Liver (tissue), 9 donors: Measurements from ENCODE around the gene KRT6B. TPM values are rescaled to one million over a fixed set of nuclear protein-coding genes. Genes with fewer than 3 reads are reported as not detected.

Experiments used
- DNase-seq: peaks from one replicate; pipeline ENCODE4 v3.0.0-alpha.2; 2017; ENCODE audit warnings: low spot score
- H3K27ac ChIP-seq, 2 donors: one replicate each; pipeline ENCODE4 v1.7.0; 2013; ENCODE audit warnings: inconsistent platforms in 2 of 2, low read length in 2 of 2, control low read depth in 1 of 2, low read depth in 1 of 2, mild to moderate bottlenecking in 1 of 2
- H3K27me3 ChIP-seq, 4 donors: one replicate each; pipeline versions ENCODE4 v1.6.1 to v1.7.0; 2013; ENCODE audit warnings: low read length in 3 of 4, inconsistent platforms in 1 of 4, mild to moderate bottlenecking in 1 of 4, moderate library complexity in 1 of 4; ENCODE audit not compliant: control insufficient read depth in 4 of 4, insufficient read depth in 4 of 4
- H3K36me3 ChIP-seq, 4 donors: one replicate each; pipeline versions ENCODE4 v1.6.1 to v1.7.0; 2013; ENCODE audit warnings: low read length in 3 of 4, mild to moderate bottlenecking in 3 of 4, low read depth in 1 of 4, moderate library complexity in 1 of 4; ENCODE audit not compliant: control insufficient read depth in 4 of 4, insufficient read depth in 3 of 4
- H3K4me1 ChIP-seq, 4 donors: one replicate each; pipeline versions ENCODE4 v1.6.1 to v1.7.0; 2013; ENCODE audit warnings: low read length in 3 of 4, mild to moderate bottlenecking in 3 of 4, moderate library complexity in 1 of 4; ENCODE audit not compliant: control insufficient read depth in 4 of 4, insufficient read depth in 4 of 4
- H3K4me3 ChIP-seq, 3 donors: one replicate each; pipeline versions ENCODE4 v1.6.1 to v1.7.0; 2013; ENCODE audit warnings: low read length in 3 of 3, control low read depth in 1 of 3, low read depth in 1 of 3, mild to moderate bottlenecking in 1 of 3
- H3K9ac ChIP-seq, 2 donors: one replicate each; pipeline ENCODE4 v1.7.0; 2013; ENCODE audit warnings: low read length in 2 of 2, mild to moderate bottlenecking in 2 of 2, moderate library complexity in 2 of 2, control low read depth in 1 of 2, low read depth in 1 of 2
- H3K9me3 ChIP-seq, 4 donors: one replicate each; pipeline versions ENCODE4 v1.6.1 to v1.7.0; 2013; ENCODE audit warnings: low read length in 3 of 4; ENCODE audit not compliant: control insufficient read depth in 4 of 4
- CTCF ChIP-seq: fragments of 150-350 bp; IDR thresholded peaks from 2 replicates; pipeline ENCODE4 v1.5.1; 2017; ENCODE audit warnings: improper control_type of control experiment, low read depth, low read length; ENCODE audit not compliant: missing input control
- FOXA1 ChIP-seq: IDR thresholded peaks from 2 replicates; pipeline ENCODE4 v1.6.1; 2016; ENCODE audit warnings: antibody characterized with exemption
- FOXA2 ChIP-seq: IDR thresholded peaks from 2 replicates; pipeline ENCODE4 v1.6.1; 2016; ENCODE audit warnings: antibody characterized with exemption
- HNF4A ChIP-seq, 2 donors: conservative IDR thresholded peaks; 2 replicates each; pipeline ENCODE4 v1.6.1; 2016; ENCODE audit warnings: antibody characterized with exemption in 2 of 2, mild to moderate bottlenecking in 2 of 2
- HNF4G ChIP-seq: IDR thresholded peaks from 2 replicates; pipeline ENCODE4 v1.6.1; 2016; ENCODE audit warnings: antibody characterized with exemption
- JUND ChIP-seq, 2 donors: IDR thresholded peaks; 2 replicates each; pipeline ENCODE4 v1.6.1; 2016; ENCODE audit warnings: antibody characterized with exemption in 2 of 2
- RAD21 ChIP-seq, 2 donors: IDR thresholded peaks; 2 replicates each; pipeline ENCODE4 v1.6.1; 2016; ENCODE audit warnings: antibody characterized with exemption in 2 of 2, mild to moderate bottlenecking in 2 of 2
- REST ChIP-seq: IDR thresholded peaks from 2 replicates; pipeline ENCODE4 v1.6.1; 2016; ENCODE audit warnings: antibody characterized with exemption, mild to moderate bottlenecking
- RXRA ChIP-seq, 2 donors: IDR thresholded peaks; 2 replicates each; pipeline ENCODE4 v1.6.1; 2017 to 2018; ENCODE audit warnings: antibody characterized with exemption in 2 of 2, mild to moderate bottlenecking in 1 of 2
- SP1 ChIP-seq: IDR thresholded peaks from 2 replicates; pipeline ENCODE4 v1.6.1; 2018; ENCODE audit warnings: antibody characterized with exemption, mild to moderate bottlenecking
- TAF1 ChIP-seq: conservative IDR thresholded peaks from 2 replicates; pipeline ENCODE4 v1.6.1; 2016; ENCODE audit warnings: antibody characterized with exemption, mild to moderate bottlenecking
- ZBTB33 ChIP-seq: IDR thresholded peaks from 2 replicates; pipeline ENCODE4 v1.6.1; 2016; ENCODE audit warnings: antibody characterized with exemption
- WGBS: extraction: QIAGEN DNeasy Blood & Tissue Kit; methylation state at CpG from one replicate; pipeline ENCODE4 v1.1.7; 2013; 5-methylcytosine and 5-hydroxymethylcytosine counted together
- polyA plus RNA-seq, 2 donors: library from polyadenylated mRNA; stranded (reverse) in 1 of 2; unstranded in 1 of 2; fragments of 200-250 nt in 1 of 2; fragments of >200 nt in 1 of 2; fragmentation: Nextera tagmentation in 1 of 2; extraction: Ambion mirVana in 1 of 2; gene quantifications; one replicate each; pipeline versions ENCODE4 v1.2.1 to v1.2.3, GENCODE V29; 2013 to 2015
- total RNA-seq, 2 donors: library from RNA; depleted of rRNA; stranded (reverse); fragments of >200 nt; gene quantifications; one replicate each; pipeline ENCODE4 v1.2.3, GENCODE V29; 2014
- TF ChIP-seq, protein P1 (sequence below): IDR thresholded peaks from 2 replicates; pipeline ENCODE4 v1.6.1; 2016; ENCODE audit warnings: antibody characterized with exemption
- donor health status: healthy.
- donor health status: healthy.
- donor health status: healthy.
- donor health status: healthy.
- donor health status: healthy.

The KRT6B gene
- total and polyA plus RNA-seq, 4 donors = 0.23 TPM; not detected in 3

GRCh38 chr12:52401526-52401925 is 50.4 kb downstream of the KRT6B start:
- no peak overlapping the region for H3K9ac ChIP-seq
- no peaks in the 10 kb centered on the region for H3K4me1 ChIP-seq
- H3K9me3 ChIP-seq = no peaks in the 10 kb centered on the region
- 90% methylated on average over 5 of the region's 5 CpGs for WGBS
- H3K4me3 ChIP-seq = no peak overlapping the region
- DNase-seq = no peak
- H3K27me3 ChIP-seq = no peaks in the 10 kb centered on the region
- H3K27ac ChIP-seq = no peak overlapping the region
- H3K36me3 ChIP-seq = no peaks in the 10 kb centered on the region
- TF ChIP-seq HNF4A (conservative IDR thresholded peaks at IDR 0.05) (no peak), CTCF (no peak), TAF1 (no peak), SP1 (no peak), RAD21 (IDR thresholded peaks at IDR 0.05) (no peak), REST (no peak), HNF4G (no peak)

GRCh38 chr12:52400906-52401305 is 51.0 kb downstream of the KRT6B start:
- H3K9me3 ChIP-seq = no peaks in the 10 kb centered on the region
- H3K36me3 ChIP-seq = no peaks in the 10 kb centered on the region
- DNase-seq = no peak
- H3K4me1 ChIP-seq = no peaks in the 10 kb centered on the region
- TF ChIP-seq RAD21 (IDR thresholded peaks at IDR 0.05) (no peak), TAF1 (no peak), JUND (IDR thresholded peaks at IDR 0.05) (no peak), FOXA2 (no peak), SP1 (no peak), ZBTB33 (no peak), RXRA (IDR thresholded peaks at IDR 0.05) (no peak), HNF4G (no peak), FOXA1 (no peak)
- TF ChIP-seq, protein P1, sequence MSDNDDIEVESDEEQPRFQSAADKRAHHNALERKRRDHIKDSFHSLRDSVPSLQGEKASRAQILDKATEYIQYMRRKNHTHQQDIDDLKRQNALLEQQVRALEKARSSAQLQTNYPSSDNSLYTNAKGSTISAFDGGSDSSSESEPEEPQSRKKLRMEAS = no peak
- H3K4me3 ChIP-seq = no peak overlapping the region
- no peak overlapping the region for H3K27ac ChIP-seq
- H3K9ac ChIP-seq = no peak overlapping the region
- no peaks in the 10 kb centered on the region for H3K27me3 ChIP-seq
- 89% methylated on average over 9 of the region's 9 CpGs for WGBS
